ENCODE data around the gene TNNI3K.
A peak's percentile ranks its signal among the peaks of the same experiment; 100 is the strongest.
"Not testable (repeated sequence)": the region's sequence is repeated elsewhere in the genome, so short reads cannot be mapped to it uniquely, and the experiment has no call there.

The TNNI3K gene, protein sequence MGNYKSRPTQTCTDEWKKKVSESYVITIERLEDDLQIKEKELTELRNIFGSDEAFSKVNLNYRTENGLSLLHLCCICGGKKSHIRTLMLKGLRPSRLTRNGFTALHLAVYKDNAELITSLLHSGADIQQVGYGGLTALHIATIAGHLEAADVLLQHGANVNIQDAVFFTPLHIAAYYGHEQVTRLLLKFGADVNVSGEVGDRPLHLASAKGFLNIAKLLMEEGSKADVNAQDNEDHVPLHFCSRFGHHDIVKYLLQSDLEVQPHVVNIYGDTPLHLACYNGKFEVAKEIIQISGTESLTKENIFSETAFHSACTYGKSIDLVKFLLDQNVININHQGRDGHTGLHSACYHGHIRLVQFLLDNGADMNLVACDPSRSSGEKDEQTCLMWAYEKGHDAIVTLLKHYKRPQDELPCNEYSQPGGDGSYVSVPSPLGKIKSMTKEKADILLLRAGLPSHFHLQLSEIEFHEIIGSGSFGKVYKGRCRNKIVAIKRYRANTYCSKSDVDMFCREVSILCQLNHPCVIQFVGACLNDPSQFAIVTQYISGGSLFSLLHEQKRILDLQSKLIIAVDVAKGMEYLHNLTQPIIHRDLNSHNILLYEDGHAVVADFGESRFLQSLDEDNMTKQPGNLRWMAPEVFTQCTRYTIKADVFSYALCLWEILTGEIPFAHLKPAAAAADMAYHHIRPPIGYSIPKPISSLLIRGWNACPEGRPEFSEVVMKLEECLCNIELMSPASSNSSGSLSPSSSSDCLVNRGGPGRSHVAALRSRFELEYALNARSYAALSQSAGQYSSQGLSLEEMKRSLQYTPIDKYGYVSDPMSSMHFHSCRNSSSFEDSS

DNA sequence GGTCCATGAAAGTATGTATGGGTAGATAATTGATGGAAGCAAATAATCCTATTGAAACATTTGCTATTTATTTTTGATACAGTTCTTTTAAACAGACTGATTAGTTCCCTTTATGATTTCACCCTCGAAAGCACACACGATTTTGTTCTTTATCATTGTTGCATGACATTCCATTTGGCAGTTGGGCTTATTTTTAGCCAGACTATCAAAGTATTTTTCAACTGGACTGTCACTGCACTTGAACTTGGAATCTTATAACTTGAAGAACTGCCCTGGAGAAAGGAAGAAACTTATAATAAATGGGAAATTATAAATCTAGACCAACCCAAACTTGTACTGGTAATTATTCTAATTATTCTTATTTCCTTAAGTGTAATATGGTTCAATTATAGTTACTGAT, at the start of gene TNNI3K:
Gene TNNI3K, plus strand, starts transcription at position 235 of the 400 bp plus-strand sequence. Its CDS starts 65 bp downstream, at position 300.
- no peak for DNase-seq (ENCODE audit: low spot score)

DNA sequence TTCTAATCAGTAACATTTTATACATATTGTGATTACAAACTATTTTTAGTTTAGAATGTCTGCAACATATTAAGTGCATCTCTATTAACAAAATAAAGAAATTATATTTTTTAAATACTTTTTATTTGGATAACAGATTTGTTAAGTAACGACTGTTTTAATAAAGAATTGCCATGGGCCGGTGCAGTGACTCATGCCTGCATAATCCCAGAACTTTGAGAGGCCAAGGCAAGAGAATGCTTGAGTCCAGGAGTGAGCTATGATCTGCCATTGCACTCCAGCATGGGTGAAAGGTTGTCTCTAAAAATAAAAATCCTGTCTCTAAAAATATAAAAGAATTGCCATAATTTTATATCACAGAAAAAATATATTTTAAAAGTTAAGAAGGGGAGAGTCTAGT, 41.3 kb upstream of the TNNI3K start:
- no peak for DNase-seq (ENCODE audit: low spot score)

DNA sequence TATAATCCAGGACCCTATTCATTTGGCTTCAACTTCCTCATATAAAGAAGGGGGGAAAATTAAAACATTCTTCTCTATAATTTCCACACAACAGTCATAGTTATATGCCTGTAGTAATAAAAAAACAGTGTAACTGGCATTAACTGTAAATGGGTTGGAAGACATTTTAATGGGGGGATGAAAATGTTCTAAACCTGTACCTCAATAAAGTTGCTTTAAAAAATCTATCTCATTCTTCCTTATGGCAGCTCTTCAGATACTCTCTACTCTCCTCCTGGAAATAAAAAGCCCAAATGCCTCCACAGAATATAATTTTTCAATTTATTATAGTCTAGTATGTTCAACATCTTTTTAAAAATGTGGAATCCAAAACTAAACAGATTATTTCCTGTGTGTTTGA, 39.8 kb upstream of the TNNI3K start:
- DNase-seq (ENCODE audit: low spot score) = no peak

DNA sequence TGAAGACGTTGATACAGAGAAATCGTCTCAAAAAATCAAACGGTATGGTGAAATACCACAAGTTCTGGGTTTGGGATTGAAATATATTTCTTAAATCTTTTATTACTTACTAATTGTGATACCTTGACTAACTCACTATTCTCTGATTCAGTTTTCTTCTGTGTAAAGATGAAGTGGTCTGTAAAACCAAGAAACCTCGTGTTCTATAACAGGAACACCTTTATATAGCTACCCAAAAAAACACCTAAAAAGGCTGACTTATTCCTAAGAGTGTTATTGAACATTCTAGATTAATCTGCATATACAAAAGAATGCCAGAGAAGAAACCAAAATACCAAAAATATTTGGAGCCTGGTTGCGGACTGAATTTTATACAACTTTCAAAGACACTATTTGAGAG, 37.9 kb upstream of the TNNI3K start:
- DNase-seq (ENCODE audit: low spot score) = no peak

DNA sequence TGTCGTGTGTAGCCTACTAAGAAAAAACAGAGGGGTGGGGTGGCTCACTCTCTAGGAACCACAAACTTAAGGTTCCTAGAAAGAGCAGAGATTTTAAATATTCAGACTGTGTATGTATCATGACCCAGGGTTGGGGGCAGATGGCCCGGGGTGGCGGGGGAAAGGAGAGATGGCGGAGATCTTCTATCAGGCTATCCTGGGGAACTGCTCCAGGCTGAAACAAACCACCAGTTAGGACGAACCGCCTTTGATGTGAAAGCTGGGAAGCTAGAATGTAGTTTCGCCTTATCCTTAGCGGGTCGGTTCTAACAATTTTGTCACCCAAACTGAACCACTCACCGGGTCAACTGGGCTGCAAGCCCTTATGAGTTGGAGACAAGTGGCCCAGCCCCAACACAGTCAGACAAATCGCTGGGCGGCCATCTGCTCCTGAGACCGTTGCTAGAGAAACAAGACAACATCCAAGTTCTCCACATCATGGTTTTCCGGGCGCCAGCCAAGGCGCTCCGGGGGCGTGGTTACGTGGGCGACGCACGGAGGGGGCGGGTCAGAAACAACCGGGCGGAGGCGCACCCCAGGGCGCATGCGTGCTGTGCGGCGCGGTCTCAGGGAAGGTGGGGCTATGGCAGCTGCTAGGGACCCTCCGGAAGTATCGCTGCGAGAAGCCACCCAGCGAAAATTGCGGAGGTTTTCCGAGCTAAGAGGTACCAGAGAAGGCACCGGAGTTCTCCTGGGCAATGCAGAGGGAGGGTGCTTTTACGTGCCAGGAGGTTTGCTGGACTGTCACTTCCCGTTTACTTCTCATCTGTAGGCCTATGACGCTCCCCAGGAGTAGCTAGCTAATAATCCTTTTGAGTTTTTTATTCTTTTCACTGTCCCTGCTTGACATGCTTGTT, 37.3 kb upstream of the TNNI3K start, which contains the start of the genes FPGT and LRRIQ3:
Gene FPGT, plus strand, starts transcription at position 586 of the 896 bp plus-strand sequence. Its CDS starts 37 bp downstream, at position 623.
Gene LRRIQ3, minus strand, starts transcription at position 520 of the 896 bp plus-strand sequence. CDS start 14,492 bp downstream, outside the sequence.
- peak; percentile 99 for DNase-seq (ENCODE audit: low spot score)

DNA sequence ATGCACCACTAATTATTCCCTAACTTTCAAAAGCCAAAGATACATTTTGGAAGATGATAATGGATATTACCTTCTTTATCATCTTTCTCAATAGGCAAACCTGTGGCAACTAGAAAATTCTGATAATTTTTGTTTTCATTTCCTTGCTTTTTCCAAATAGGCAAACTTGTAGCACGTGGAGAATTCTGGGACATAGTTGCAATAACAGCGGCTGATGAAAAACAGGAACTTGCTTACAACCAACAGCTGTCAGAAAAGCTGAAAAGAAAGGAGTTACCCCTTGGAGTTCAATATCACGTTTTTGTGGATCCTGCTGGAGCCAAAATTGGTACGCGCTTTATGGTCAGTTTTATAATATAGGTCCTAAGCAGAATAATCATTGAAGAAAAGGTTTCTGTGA, 35.7 kb upstream of the TNNI3K start:
- no peak for DNase-seq (ENCODE audit: low spot score)

DNA sequence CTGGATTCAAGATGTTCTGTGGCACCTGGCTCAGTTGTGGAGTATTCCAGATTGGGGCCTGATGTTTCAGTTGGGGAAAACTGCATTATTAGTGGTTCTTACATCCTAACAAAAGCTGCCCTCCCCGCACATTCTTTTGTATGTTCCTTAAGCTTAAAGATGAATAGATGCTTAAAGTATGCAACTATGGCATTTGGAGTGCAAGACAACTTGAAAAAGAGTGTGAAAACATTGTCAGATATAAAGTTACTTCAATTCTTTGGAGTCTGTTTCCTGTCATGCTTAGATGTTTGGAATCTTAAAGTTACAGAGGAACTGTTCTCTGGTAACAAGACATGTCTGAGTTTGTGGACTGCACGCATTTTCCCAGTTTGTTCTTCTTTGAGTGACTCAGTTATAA, 29.9 kb upstream of the TNNI3K start:
- no peak for DNase-seq (ENCODE audit: low spot score)

DNA sequence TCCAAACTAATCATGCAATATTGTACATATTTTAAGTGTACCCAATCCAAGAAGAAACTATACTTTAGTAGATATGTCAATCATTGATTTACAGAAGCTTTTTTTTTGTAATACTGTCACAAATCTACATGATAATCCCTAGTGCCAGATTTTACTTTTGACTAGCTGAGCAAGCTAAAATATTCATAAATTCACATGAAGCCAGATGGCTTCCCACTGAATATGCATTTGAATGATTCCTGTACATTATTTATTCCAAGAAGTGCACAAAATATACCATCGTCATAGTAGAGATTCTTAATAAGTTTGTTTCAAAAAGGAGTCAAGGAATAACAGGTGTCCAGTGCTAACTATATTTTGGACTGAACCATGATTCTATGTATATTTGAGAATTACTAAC, 20.0 kb upstream of the TNNI3K start:
- DNase-seq (ENCODE audit: low spot score) = no peak

DNA sequence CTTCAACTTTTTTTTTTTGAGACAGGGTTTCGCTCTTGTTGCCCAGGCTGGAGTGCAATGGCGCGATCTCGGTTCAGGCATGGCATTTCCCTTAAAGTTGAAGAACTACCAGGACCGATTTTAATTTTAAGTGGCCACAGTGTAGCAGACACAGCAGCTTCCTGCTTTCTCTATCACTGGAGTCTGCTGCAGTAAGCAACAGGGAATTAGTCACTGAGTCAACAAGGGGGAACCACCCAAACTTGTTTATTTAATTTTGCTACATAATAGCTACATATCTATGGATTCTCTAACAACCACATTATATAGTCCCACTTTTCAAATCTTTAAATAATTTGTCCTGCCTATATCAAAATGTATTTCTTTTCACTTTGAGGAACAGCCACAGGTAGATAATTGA, 12.5 kb upstream of the TNNI3K start:
- no peak for DNase-seq (ENCODE audit: low spot score)

DNA sequence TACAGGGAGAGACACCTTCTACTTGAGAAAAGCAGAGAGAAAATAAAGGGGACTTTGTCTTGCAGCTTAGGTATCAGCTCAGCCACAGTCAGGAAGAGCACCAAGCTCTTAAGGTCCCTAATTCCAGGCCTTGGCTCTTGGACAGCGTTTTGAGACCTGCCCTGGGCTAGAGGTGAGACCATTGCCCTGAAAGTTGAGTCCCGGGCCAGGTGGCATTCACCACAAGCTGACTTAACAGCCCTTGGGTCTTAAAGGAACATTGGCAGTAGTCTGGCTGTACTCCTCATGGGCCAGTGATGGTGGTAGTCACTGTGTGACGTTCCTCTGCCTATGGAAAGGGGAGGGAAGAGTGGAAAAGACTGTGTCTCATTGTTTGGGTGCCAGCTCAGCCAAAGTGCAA, 11.7 kb upstream of the TNNI3K start:
- no peak for DNase-seq (ENCODE audit: low spot score)

DNA sequence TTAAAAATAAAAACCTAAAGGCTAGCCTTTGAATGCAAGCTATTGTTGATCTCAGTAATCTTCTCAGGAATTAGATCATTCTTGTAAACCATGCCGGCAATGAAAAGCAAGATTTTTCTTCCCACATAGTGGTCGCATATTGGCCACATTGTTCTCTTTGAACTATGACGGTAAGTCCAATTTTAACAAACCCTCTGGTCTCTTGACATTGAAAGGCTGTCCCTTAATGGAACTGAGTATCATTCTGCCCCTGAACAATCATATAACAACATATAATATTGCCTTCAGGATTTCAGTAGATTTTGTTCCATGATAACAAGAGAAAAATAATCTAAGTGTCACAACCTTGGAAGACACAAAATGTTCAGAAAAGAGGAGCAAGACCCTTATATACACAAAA, 1.3 kb downstream of the TNNI3K start:
- DNase-seq (ENCODE audit: low spot score) = no peak

DNA sequence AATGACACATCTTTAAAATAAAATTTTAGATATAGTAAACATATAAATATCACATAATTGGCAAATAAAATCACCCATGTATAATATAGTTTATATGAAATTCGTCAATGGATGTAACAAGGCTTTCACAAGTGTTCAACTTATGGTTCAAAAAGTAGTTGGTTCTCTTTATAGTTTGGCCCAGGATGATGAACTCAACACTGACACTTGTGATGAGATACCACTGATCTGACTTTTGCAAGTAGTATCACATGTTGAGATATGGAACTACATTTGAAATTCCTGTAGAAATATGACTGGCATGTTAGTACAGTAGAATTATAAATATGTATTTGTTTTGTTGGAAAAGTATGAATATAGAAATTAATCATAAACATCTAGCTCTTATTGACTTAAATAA, 1.8 kb downstream of the TNNI3K start:
- DNase-seq (ENCODE audit: low spot score) = no peak

DNA sequence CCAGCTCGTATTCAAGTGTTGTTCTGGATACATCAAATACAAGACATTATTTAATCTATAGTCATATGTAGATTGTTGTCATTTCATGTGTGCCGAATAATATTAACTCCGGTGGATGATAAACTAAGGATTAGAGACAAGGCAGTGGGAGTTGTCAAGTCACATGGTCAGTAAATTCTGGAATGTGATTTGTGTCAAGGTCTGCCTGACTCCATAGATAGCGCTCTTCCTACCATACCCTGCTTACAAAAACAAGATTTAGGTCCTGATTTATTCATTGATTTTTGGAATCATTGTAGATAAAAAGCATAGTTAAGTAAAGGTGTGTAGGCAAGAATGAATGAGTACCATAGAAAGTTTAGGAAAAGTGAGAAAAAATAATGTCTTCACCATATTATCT, 2.6 kb downstream of the TNNI3K start:
- DNase-seq (ENCODE audit: low spot score) = no peak

DNA sequence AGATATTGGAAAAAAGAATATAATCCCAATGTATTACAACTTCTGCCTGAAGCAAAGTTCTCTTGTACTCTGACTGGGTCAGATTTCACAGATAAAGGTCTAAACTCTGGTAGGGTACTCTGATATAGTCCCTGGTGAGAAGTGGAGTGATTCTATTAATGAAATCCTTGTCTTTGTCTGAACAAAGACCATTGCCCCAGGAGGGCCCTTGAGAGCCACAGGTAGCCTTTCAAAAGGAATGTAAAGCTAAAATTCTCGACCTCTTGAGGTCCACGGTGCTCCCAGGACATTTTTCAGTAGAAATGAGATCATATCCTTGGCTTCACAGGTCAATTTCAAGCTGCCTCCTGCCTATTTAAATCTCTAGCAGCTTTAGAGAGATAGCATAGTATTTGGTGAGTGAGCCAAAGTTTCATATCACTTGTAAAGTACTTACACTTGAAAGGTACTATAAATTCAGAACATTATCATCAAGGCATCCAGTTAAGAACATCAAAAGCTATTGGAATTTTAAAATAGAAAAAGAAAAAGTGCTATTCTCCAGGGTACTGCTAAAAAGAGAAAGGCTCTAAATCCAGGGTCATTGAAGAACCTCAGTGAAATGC, 10.1 kb downstream of the TNNI3K start:
- DNase-seq (ENCODE audit: low spot score) = no peak

DNA sequence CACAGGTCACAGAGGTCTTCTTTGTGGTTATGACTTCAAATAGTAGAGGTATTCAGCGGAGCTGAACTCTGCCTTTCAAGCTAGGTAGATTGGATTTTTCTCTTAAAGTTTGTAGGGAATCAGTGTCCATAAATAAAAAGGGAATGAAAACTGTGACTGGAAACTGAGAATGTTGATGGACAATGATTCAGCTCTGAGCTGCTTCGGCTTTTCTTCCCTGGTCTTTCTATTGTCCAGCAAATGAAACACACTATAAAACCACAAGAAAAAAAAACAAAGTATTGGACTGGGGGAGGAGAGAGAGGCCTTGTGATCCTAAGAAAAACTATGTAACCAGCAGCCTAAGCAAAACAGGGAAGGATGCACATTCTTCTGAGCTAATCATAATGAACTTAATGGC, 11.1 kb downstream of the TNNI3K start:
- DNase-seq (ENCODE audit: low spot score) = no peak

DNA sequence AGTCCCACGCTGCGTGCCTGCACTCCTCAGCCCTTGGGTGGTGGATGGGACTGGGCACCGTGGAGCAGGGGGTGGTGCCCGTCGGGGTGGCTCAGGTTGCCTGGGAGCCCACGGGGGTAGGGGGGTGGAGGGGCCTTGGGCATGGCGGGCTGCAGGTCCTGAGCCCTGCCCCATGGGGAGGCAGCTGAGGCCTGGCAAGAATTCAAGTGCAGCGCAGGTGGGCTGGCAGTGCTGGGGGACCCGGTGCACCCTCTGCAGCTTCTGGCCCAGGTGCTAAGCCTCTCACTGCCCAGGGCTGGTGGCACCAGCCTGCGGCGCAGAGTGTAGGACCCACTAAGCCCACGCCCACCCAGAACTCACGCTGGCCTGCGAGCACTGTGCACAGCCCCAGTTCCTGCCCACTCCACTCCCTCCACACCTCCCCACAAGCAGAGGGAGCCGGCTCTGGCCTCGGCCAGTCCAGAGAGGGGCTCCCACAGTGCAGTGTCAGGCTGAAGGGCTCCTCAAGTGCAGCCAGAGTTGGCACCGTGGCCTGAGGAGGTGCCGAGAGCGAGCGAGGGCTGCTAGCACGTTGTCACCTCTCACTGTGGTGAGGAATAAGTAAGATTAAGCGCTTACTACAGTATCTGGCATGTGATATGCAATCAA, 12.8 kb downstream of the TNNI3K start:
- DNase-seq (ENCODE audit: low spot score) = no peak

DNA sequence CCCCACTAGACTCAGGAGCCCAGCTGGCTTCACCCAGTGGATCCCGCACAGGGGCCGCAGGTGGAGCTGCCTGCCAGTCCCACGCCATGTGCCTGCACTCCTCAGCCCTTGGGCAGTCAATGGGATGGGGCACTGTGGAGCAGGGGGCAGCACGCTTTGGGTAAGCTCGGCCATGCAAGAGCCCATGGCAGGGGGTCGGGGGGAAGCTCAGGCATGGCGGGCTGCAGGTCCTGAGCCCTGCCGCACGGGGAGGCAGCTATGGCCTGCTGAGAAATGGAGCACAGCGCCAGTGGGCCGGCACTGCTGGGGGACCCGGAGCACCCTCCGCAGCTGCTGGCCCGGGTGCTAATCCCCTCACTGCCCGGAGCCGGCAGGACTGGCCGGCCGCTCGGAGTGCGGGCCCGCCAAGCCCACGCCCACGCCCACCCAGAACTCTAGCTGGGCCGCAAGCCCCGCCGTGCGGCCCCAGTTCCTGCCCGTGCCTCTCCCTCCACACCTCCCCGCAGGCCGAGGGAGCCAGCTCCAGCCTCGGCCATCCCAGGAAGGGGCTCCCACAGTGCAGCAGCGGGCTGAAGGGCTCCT, 18.1 kb downstream of the TNNI3K start:
- DNase-seq (ENCODE audit: low spot score) = not testable (repeated sequence)

DNA sequence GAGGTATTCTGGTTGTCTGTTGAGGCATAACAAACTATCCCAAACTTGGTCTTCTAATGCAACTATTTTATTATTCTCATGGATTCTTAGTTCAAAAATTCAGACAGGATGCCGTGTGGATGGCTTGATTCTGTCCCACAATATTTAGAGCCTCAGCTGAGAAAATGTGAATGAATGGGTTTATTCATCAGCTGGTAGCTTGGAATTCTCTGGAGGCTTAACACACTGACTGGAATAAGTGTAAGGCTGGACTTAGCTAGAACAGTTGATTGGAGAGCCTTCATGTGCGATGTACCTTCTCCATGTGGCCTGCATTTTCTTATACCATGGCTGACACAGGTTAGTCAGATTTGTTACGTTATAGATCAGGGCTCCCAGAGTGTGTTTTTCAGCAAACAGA, 30.8 kb downstream of the TNNI3K start:
- DNase-seq (ENCODE audit: low spot score) = no peak

DNA sequence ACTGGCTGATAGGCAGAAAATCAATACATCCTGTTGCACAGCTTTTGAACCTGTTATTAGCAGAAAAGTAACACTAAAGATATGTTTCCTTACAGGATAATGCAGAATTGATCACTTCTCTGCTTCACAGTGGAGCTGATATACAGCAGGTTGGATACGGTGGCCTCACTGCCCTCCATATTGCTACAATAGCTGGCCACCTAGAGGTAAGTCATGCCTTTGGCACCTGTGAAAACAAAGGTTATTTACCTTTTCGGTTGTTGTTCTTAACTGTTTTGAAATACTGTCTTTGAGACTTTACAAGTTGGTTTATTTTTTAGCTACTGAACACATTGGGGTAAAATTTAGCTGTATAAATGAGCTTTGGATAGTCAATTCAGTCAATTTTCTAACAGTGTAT, 36.3 kb downstream of the TNNI3K start:
- DNase-seq (ENCODE audit: low spot score) = no peak

DNA sequence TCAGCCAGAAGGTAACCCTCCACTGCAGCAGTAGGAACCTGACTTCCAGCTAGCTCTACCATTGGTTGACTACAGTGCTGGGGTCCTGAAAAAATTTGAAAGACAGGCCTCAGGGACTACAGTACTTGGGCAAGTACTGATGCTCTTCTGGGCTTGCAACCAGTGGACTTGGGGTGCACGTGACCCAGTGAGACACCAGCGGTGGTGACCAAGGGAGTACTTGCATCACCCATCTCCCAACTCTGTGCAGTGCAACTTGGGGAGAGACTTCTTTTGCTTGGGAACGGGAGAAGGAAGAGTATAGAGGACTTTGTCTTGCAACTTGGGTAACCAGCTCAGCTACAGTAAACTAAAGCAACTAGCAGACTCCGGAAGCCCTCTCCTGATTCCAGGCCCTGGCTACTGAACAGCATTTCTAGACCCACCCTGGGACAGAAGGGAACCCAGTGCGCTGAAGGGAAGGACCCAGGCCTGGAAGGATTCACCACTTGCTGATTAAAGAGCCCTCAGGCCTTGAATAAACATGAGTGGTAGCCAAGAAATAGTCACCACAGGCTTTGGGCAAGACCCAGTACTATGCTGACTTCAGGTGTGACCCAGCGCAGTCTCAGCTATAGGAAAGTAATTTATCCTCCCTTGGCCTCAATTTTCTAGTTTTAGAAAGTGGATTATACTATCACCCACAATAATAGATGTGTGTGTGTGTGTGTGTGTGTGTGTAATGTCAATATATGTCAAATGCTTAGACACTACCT, 45.6 kb downstream of the TNNI3K start:
- DNase-seq (ENCODE audit: low spot score) = no peak

Measured in left forelimb (tissue), 1 donor.